Body of pancreas (tissue), 4 donors: ENCODE data around the gene SLC23A2. TPM values are rescaled to one million over a fixed set of nuclear protein-coding genes. Genes with fewer than 3 reads are reported as not detected.

Experiments
- ATAC-seq: fragments of 150-250 bp; one replicate; pipeline ENCODE4 v1.9.1; 2016
- DNase-seq, 4 donors: peaks; one replicate each; pipeline ENCODE4 v3.0.0-alpha.2; 2019
- H3K27ac ChIP-seq, 4 donors: fragments of 200-600 bp; sonication (generic); 1 replicate in 3 of 4; 2 replicates in 1 of 4; pipeline versions ENCODE4 v1.5.1 to v1.6.1; 2016 to 2019; ENCODE audit warnings: mild to moderate bottlenecking in 1 of 4, mixed read lengths in 1 of 4, moderate library complexity in 1 of 4
- H3K27me3 ChIP-seq, 2 donors: fragments of 200-600 bp; sonication (generic); one replicate each; pipeline ENCODE4 v1.6.0; 2016; ENCODE audit warnings: mild to moderate bottlenecking in 1 of 2
- H3K36me3 ChIP-seq, 2 donors: fragments of 200-600 bp; sonication (generic); replicated peaks in 1 of 2; 2 replicates each; pipeline ENCODE4 v1.5.1; 2016; ENCODE audit warnings: low read depth in 2 of 2; ENCODE audit not compliant: insufficient read depth in 1 of 2
- H3K4me1 ChIP-seq: fragments of 200-600 bp; sonication (generic); one replicate; pipeline ENCODE4 v1.6.0; 2016
- H3K4me3 ChIP-seq, 2 donors: fragments of 200-600 bp; sonication (generic); 1 replicate in 1 of 2; 2 replicates in 1 of 2; pipeline ENCODE4 v1.5.1; 2016 to 2019
- H3K9me3 ChIP-seq, 3 donors: fragments of 200-600 bp; sonication (generic); 1 replicate in 2 of 3; 2 replicates in 1 of 3; pipeline ENCODE4 v1.5.1; 2016
- CTCF ChIP-seq, 7 experiments: fragments of 450-650 bp in 4 of 7; fragments of 200-600 bp in 3 of 7; sonication (generic) in 3 of 7; IDR thresholded peaks; one replicate each; pipeline ENCODE4 v1.5.1; 2016 to 2019; ENCODE audit warnings: antibody characterized with exemption in 7 of 7
- POLR2A ChIP-seq, 3 donors: fragments of 450-650 bp; IDR thresholded peaks; one replicate each; pipeline ENCODE4 v1.6.1; 2016; ENCODE audit warnings: antibody characterized with exemption in 3 of 3, mild to moderate bottlenecking in 2 of 3
- WGBS, 2 donors: methylation state at CpG; one replicate each; pipeline ENCODE4 v1.1.5; 2017; 5-methylcytosine and 5-hydroxymethylcytosine counted together
- intact Hi-C: fragments of 100-400 bp; cut with DNase I; formaldehyde crosslinking; loops from one replicate; pipeline ENCODE4 v1.15.1; 2023
- total RNA-seq, 2 donors: library from RNA; depleted of rRNA; stranded (reverse); fragments of >200 nt; gene quantifications; one replicate each; pipeline ENCODE4 v1.1.0, GENCODE V29; 2016

The SLC23A2 gene
- total RNA-seq, 2 donors from 2014 or later: 12.2 TPM

- intact Hi-C loops: no loop called here
- Histone ChIP-seq H3K36me3 (no peaks in the 10 kb centered on the region), H3K4me1 (peaks cover 5% of the 10 kb centered on the region), H3K9me3 (no peaks in the 10 kb centered on the region), H3K4me3 (no peak overlapping the region), H3K27me3 (no peaks in the 10 kb centered on the region), H3K27ac (peak overlapping the region in 2 of 4 donors; percentile 61 to 75)
- TF ChIP-seq POLR2A (IDR thresholded peaks at IDR 0.05) (peak in 2 of 3 donors; percentile 15 to 29), CTCF (IDR thresholded peaks at IDR 0.05) (no peak)
- ATAC-seq: no peak
- peak in 2 of 4 donors; percentile 12 to 52 for DNase-seq
- WGBS, 2 donors: 36% methylated on average over 20 of the region's 20 CpGs
These were observed 186.5 kb downstream of the SLC23A2 start for GRCh38 chr20:4814696-4815252.

- H3K27me3 ChIP-seq: no peaks in the 10 kb centered on the region
- DNase-seq (peak in 2 of 4 donors; percentile 10 to 53), ATAC-seq (no peak)
- no peaks in the 10 kb centered on the region for H3K36me3 ChIP-seq
- WGBS, 2 donors: 49 to 55% methylated on average over 10 to 13 of the region's 13 CpGs
- peaks cover 5% of the 10 kb centered on the region for H3K4me1 ChIP-seq
- H3K4me3 ChIP-seq: no peak overlapping the region
- intact Hi-C loops: no loop called here
- TF ChIP-seq POLR2A (IDR thresholded peaks at IDR 0.05) (peak in 2 of 3 donors; percentile 14 to 33), CTCF (IDR thresholded peaks at IDR 0.05) (no peak)
- peak overlapping the region in 2 of 4 donors; percentile 61 to 75 for H3K27ac ChIP-seq
- no peaks in the 10 kb centered on the region for H3K9me3 ChIP-seq
These were observed 187.2 kb downstream of the SLC23A2 start for GRCh38 chr20:4813863-4814695.

- ATAC-seq: peak; percentile 25
- peak in 2 of 4 donors; percentile 10 to 48 for DNase-seq
These were observed 188.0 kb downstream of the SLC23A2 start for GRCh38 chr20:4813076-4813862.

GRCh38 chr20:4812641-4813075 is 188.7 kb downstream of the SLC23A2 start:
- TF ChIP-seq CTCF (IDR thresholded peaks at IDR 0.05) (no peak), POLR2A (IDR thresholded peaks at IDR 0.05) (no peak)
- H3K9me3 ChIP-seq: no peaks in the 10 kb centered on the region
- DNase-seq (no peak), ATAC-seq (no peak)
- no peaks in the 10 kb centered on the region for H3K27me3 ChIP-seq
- WGBS, 2 donors: 53 to 55% methylated on average over 6 to 7 of the region's 7 CpGs
- peaks cover 5% of the 10 kb centered on the region for H3K4me1 ChIP-seq
- peak overlapping the region in 2 of 4 donors; percentile 61 to 75 for H3K27ac ChIP-seq
- intact Hi-C loops: no loop called here
- no peak overlapping the region for H3K4me3 ChIP-seq
- no peaks in the 10 kb centered on the region for H3K36me3 ChIP-seq

More at GRCh38 chr20:4813076-4813862, 188.0 kb downstream of the SLC23A2 start:
- Histone ChIP-seq H3K4me1 (peaks cover 5% of the 10 kb centered on the region), H3K36me3 (no peaks in the 10 kb centered on the region), H3K27ac (peak overlapping the region in 2 of 4 donors; percentile 61 to 75), H3K4me3 (no peak overlapping the region), H3K9me3 (no peaks in the 10 kb centered on the region), H3K27me3 (no peaks in the 10 kb centered on the region)
- 53 to 60% methylated on average over 16 to 22 of the region's 22 CpGs for WGBS, 2 donors
- intact Hi-C loops: no loop called here
- no peak for TF ChIP-seq CTCF (IDR thresholded peaks at IDR 0.05)
- TF ChIP-seq POLR2A (IDR thresholded peaks at IDR 0.05): no peak
